Hematopoietic multipotent progenitor cell treated with erythropoietin and hydrocortisone succinate and interleukin-3 and kit ligand, for 6 days (in vitro differentiated cells): ENCODE measurements around the gene HNRNPL.
"Not testable (repeated sequence)": the region's sequence is repeated elsewhere in the genome, so short reads cannot be mapped to it uniquely, and the experiment has no call there.

ENCODE experiments used
- DNase-seq: peaks from one replicate; pipeline ENCODE4 v3.0.0-alpha.2; 2015

Gene HNRNPL

DNA sequence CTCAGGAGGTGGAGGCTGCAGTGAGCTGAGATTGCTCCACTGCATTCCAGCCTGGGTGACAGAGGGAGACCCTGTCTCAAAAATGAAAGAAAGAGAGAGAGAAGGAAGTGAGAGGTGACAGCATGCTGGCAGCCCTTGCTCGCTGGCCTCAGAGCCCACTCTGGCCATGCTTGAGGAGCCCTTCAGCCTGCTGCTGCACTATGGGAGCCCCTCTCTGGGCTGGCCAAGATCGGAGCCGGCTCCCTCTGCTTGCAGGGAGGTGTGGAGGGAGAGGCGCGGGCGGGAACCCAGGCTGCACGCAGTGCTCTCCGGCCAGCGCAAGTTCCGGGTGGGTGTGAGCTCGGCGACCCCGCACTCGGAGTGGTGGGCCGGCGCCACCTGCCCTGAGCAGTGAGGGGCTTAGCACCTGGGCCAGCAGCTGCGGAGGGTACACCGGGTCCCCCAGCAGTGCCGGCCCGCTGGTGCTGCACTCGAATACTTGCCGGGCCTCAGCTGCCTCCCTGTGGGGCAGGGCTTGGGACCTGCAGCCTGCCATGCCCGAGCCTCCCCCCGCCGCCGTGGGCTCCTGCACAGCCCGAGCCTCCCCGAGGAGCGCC, 28.5 kb downstream of the HNRNPL start:
- not testable (repeated sequence) for DNase-seq

DNA sequence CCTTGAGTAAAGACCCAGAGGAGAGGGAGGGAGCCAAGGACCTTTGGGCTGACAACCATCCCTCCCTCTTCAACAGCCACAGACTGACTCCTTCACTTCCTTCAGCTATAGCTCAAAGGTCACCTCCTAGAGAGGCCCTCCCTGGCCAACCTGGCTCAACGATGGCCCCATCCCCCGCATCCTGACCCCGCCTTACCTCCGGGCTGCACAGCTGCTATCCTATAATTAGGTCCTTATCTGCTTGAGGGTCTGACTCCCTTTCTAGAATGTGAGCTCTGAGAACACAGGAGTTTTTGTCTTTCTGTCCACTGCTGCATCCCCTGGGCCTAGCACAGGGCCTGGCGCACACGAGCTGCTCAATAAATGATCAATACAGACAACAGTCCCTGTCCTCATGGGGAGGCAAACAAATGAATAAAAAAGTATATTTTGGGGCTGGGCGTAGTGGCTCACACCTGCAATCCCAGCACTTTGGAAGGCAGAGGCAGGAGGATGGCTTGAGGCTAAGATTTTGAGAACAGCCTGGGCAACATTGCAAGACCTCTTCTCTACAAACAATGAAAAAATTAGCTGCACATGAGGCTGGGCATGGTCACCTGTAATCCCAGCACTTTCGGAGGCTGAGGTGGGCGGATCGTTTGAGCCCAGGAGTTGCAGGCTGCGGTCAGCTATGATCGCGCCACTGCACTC, 30.4 kb downstream of the HNRNPL start:
- DNase-seq = no peak

DNA sequence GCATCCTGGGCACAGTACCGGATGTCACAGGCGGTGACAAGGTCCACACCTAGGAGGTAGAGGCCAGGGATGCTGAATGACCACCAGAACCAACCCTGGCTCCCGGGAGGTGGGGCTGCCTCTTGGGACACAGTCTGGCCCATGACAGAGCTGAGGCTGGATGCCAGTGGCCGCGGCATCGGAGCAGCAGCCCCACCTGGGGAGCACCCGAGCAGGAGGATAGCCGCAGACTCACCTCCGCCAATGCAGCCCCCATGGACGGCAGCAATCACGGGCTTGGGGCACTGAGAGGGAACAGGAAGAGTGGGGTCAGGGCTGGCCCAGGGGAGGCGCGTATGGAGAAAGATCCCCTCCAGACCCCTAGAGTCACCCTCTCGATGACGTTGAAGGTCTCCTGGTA, 32.7 kb downstream of the HNRNPL start:
- no peak for DNase-seq

DNA sequence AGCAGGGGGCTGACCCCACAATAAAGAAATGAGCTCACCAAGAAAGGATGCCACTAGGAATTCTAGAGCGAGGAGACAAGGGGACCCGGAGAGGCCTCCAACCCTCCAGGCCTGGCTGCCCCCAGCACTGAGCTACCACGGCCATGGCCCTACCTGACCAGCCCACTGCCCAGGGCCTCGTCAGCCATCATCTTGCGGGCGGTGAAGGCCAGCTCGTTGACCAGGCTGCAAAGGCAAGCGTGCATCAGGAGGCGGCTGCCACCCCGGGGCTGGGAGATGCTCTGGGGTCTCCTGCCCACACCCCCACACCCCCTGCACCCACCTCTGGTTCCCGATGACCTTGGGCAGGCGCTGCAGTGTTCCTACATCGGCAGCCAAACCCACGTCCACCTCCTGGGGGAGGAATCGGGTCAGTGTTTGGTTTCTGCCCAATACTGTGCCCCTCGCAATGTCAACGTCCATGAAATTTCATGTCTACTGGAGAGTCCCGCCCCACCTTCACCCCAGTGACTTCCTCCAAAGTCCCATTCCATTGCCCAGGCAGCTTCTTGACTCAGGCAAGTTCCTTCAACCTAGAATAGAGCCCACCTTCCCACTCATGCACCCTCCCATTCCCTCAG, 33.5 kb downstream of the HNRNPL start:
- DNase-seq = no peak

DNA sequence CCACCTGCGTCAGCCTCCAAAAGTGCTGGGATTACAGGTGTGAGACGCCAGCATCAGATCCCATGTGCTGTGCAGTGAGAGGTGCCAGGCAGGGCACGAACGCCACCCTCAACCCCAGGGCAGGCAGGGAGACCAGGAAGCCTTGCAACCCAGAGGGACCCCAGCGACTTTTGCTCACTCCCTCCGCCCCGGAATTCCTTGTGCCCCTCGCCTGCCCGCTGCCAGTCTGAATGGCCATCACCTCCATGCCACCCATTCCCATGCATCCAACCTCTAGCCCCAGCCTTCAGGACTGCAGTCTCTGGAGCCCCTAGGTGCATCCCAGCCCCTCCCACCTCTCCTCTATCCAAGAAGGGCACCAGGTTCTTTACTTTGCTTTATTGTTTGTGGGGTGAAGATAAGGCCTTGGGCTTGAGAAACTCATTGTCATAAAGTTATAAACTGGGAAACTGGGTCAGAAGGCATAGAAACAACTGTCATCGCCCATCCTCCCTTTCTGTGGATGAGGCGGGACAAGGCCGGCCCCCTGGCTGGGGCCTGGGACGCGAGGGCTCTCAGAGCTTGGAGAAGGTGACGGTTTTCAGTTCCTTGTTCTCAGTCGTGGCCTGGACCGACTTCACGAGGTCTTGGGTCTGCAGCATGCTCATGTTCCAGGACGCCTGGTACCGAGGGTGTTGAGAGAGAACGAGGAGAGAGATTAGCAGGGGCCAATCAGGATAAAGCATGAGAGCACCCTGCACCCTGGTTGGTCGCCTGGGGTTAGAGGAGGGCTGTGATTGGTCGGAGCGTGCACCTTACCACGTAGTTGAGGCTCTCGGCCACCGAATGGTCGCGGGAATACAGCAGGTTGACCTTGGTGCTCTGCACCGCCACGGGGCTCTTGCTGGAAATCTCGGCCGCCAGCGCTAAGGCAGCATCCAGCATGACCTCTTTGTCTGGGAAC, 34.5 kb downstream of the HNRNPL start:
- DNase-seq = no peak

DNA sequence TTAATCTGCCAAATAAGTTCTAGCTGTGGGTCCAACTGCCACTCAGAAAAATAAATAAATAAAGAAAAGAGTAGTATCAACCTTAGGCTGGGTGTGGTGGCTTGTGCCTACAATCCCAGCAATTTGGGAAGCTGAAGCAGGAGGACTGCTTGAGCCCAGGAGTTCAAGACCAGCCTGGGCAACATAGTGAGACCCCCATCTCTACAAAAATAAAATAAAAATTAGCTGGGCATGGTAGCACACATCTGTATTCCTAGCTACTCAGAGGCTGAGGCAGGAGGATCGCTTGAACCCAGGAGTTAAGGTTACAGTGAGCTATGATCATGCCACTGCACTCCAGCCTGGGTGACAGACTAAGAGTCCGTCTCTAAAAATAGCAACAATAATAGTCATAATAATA, 35.9 kb downstream of the HNRNPL start:
- DNase-seq = not testable (repeated sequence)

DNA sequence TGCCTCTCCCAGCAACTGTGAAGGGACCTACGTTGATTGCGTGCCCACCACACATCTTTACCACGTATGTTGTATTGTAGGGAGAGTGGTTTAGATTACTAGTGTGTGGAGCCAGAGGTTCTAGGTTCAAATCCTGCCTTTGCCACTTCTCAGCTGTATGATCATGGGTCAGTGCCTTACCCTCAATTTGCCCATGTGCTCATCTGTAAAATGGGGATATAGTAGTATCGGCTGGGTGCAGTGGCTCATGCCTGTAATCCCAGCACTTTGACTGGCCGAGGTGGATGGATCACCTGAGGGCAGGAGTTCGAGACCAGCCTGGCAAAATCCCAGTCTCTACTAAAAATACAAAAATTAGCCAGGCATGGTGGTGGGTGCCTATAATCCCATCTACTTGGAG, 36.5 kb downstream of the HNRNPL start:
- no peak for DNase-seq

DNA sequence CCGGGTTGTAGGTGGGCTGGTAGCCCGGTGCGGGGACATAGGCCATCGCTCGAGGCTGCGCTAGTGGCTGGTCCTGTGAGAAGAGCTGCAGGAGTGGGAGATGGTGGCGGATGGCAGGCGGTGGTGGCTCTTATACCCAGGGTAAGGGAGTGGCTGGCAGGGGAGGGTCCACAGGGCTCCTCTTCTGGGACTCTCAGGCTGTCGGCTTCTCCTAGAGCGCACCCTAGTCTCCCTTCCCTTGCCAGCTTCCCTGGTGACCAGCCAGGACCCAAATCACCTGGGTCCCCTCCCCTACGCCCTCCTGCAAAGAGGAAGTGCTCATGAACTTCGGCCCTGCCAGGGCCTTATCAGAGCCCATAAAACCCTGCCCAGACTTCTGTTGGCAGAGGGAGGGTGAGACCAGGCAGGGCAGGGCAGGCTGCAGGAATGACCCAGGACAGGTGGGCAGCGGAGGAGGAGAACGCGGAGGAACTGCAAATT, 36.9 kb downstream of the HNRNPL start, which contains the start of gene LGALS4:
Gene LGALS4 (minus strand): TSS at position 105 of the 480 bp plus-strand sequence. CDS start 59 bp downstream, at position 46.
- no peak for DNase-seq

DNA sequence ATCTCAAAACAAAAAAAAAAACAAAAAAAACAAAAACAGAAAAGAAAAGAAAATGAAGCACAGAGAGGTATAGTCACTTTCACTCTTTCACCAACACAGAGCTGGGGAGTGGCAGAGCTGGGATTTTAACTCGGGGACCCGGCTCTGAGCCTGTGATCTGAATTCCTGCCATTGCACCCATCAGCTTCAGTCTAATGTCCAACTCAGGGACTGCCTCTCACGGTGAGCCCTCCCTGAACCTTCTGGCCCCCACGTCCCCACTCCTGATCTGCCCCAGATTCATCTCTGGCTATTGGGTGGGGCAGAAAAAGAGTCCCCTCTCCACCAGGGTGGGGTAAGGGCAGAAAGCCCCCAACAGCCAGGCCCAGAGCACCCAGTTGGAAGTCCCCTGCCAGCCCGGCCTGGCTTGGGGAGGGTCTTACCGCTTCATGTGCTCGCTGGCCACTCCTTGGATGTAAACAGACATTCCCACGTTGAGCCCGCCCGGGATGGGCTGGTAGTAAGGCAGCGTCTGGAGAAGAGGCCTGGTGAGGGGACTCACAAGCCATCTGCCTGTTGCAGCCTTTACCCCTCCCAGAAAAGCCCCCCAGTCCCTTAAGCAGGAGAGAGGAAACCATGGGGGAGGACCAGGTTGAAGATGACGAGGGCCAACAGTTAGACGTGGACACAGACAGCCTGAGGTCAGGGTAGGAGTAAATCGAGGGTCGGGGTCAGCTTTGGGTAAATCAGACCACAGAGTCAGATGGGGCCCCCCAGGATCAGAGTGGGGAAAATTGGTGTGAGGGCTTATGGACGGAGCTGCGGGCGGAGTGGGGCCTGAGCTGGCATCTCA, 37.6 kb downstream of the HNRNPL start:
- no peak for DNase-seq

DNA sequence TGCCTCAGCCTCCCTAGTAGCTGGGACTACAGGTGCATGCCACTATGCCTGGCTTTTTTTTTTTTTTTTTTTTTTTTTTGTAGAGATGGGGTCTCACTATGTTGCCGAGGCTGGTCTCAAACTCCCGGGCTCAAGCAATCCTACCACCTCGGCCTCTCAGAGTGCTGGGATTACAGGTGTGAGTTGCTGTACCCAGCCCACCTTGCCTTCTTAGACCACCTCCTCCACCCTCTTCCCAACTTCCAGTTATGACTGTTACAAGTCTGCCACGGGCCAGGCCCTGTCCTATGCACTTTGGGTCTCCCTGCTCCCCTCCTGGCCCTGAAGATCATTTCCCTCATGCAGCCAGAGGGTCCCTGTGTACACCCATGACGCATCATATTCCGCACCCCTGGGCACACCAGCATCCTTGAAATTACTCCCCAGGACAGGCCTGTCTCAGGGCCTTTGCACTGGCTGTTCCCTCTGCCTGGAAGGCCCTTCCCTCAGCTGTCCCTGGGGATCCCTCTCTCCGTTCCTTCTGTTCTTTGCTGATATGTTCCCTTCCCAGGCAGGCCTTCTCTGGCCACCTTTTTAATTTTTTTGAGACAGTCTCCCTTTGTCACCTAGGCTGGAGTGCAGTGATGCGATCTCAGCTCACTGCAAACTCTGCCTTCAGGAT, 40.1 kb downstream of the HNRNPL start:
- no peak for DNase-seq

DNA sequence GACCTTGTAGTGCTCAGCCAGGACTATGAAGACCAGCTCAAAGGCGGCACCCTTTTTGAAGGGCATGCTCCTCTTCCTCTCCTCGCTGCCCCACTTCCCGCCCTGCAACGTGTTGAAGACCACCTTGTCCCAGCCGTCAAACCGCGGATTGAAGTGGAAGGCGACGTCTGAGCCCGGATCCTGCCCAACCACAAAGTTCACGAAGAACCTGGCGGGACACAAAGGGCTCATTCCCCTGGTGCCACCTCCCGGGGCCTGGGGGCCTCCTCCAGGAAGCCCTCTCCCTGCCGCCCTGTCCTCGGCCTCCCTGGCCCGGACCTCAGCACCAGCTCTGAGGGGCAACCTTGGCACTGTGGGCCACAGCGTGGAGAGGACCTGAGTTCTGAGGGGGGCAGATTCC, 41.0 kb downstream of the HNRNPL start:
- DNase-seq = no peak

DNA sequence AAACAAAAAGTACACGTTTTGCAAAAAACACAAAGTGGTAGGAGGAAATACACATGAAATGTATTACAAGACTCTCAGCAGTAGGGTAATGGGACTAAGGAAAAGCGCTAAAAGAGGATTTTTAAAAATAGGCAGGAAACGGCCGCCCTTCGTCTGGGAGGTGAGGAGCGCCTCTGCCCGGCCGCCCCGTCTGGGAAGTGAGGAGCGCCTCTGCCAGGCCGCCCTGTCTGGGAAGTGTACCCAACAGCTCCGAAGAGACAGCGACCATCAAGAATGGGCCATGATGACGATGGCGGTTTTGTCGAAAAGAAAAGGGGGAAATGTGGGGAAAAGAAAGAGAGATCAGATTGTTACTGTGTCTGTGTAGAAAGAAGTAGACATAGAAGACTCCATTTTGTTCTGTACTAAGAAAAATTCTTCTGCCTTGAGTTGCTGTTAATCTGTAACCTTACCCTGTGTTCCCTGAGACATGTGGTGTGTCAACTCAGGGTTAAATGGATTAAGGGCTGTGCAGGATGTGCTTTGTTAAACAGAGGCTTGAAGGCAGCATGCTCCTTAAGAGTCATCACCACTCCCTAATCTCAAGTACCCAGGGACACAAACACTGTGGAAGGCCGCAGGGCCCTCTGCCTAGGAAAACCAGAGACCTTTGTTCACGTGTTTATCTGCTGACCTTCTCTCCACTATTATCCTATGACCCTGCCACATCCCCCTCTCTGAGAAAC, 42.2 kb downstream of the HNRNPL start:
- DNase-seq = not testable (repeated sequence)

DNA sequence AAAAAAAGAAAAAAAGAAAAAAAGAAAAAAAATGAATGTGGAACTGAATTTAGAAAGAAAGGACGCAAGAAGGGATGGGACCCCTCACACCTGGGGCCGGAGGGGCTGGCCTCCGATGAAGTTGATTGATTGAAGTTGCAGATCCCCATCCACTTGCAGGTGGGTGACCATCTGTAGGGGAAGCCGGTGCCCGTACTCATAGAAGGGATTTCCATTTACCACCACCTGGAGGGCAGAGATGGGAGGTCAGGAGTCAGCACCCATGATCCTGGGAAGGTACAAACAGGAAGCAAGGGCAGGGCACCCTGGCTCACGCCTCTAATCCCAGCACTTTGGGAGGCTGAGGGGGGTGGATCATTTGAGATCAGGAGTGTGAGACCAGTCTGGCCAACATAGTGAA, 43.4 kb downstream of the HNRNPL start:
- DNase-seq = no peak

DNA sequence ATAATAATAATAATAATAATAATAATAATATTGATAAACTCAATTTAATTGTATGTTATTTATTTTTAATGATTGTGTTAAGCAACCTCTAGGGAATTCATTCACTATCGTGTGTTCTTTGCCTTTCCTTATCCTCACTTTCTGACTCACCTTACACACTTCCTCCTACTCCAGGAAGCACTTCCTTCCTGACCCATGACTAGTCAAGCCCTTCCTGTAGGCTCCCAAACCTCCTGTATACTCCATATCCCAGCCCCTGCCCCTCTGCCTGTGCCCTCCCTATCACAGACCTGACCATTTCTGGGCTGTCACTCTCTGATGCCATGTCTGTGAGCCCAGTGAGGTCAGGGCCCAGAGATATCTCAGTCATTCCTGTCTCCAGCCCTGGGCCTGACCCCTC, 44.6 kb downstream of the HNRNPL start:
- DNase-seq = no peak

DNA sequence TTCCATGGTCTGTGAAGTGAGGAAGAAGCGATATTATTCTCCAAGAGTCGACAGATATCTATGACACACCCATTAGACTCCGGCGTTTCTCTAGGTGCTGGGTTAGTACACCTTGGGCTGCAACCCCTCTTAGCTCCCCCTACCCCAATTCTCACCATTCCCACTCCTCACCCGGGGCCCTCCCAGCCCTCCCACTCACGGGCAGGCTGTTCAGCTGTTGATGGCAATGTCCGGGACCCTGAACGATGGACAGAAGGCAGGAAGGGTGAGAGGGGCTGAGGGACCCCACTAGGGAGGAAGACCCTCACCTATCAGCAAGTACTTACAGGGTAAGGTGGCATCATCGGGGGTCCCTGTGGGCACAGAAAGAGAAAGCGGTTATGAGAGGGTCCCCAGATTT, 46.2 kb downstream of the HNRNPL start:
- no peak for DNase-seq

DNA sequence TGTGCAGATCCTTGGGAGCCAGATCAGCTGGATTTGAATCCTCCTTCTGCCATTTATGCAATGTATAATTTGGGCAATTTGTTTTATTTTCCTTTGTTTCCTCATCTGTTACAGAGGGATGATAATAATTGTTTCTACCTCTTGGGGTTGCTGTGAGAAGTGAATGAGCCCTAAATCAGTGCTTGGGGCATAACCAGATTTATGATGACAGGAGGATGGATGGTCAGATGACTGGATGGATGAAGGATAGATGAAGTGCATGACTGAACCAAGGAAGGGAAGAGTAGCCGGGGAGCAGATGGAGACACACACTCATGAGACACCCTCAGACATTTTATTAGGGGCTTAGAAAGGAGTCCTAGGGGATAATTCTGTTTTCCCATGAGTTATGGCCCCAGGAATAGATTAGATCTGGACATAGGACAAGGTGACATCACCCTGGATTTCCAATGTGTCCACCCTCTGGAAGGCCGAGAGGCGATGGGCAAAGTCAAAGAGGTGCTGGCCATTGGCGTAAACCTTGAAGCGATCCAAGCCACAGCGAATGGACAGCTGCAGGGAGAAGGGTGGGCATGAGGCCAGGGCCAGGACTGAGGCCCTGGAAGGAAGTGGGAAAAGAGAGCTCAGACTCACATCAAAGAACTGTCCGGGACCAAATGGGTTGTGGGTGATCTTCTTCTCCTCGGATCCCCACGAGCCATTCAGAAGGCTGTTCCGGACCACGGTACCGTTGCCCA, 48.3 kb downstream of the HNRNPL start:
- DNase-seq = no peak

DNA sequence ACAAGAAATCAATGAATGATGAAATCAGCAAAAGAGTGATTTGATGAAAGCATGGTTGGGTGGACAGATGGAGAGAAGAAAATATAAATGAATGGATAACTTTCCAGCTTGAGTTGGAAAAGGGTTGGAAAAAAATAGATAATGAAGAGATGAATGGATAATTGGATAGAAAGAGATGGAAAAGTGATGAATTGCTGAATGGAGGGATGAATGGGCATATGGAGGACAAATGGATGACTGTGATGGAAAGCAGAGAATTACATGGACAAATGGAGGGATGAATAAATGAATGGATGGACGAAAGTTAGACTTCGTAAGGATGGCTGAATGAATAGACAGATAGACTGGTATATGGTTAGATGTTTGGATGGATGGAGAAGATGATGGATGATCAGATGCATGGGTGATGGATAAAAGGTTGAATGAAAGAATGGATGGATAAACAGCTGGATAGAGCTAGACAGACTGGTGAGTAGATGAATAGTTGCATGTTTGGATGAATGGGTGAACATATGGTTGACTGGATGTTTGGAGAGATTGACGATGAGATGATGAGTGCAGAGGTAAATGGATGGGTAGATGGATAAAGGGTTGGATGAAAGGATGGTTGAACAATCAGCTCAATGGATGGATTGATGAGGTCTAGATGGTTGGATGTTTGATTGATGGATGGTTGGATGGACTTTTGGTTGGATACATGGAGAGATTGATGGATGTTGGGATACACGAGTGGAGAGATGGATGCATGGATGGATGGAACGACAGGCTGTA, 49.0 kb downstream of the HNRNPL start:
- no peak for DNase-seq

DNA sequence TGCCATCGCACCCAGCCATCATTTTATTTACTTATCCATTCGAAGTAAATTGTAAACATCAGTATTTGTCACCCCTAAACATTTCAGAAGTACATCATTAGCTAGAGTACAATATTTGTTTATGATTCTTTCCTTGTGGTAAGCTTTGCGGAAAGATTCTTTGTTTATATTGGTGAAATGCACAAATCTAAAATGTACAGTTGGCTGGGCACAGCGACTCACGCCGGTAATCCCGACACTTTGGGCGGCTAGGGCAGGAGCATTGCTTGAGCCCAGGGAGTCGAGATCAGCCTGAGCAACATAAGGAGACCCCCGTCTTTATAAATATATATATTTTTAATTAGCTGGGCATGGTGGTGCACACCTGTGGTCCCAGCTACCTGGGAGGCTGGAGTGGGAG, 50.7 kb downstream of the HNRNPL start:
- no peak for DNase-seq

DNA sequence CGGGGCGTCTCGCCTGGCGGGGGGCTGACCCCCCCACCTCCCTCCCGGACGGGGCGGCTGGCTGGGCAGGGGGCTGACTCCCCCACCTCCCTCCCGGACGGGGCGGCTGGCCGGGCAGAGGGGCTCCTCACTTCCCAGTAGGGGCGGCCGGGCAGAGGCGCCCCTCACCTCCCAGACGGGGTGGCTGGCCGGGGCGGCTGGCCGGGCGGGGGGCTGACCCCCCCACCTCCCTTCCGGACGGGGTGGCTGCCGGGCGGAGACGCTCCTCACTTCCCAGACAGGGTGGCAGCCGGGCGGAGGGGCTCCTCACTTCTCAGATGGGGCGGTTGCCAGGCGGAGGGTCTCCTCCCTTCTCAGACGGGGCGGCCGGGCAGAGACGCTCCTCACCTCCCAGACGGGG, 52.0 kb downstream of the HNRNPL start:
- not testable (repeated sequence) for DNase-seq
